Jurkat, Clone E6-1 (cell line): ENCODE measurements around the gene TEKTIP1.
"Not testable (repeated sequence)": the region's sequence is repeated elsewhere in the genome, so short reads cannot be mapped to it uniquely, and the experiment has no call there.

ENCODE experiments used
- DNase-seq: peaks from one replicate; pipeline ENCODE4 v3.0.0-alpha.2; 2011; ENCODE audit warnings: low read depth, low spot score
- H3K4me3 ChIP-seq: 2 replicates; pipeline ENCODE4 v1.5.1; 2011; ENCODE audit warnings: mild to moderate bottlenecking, low read length, control low read depth, moderate library complexity

Gene TEKTIP1

DNA sequence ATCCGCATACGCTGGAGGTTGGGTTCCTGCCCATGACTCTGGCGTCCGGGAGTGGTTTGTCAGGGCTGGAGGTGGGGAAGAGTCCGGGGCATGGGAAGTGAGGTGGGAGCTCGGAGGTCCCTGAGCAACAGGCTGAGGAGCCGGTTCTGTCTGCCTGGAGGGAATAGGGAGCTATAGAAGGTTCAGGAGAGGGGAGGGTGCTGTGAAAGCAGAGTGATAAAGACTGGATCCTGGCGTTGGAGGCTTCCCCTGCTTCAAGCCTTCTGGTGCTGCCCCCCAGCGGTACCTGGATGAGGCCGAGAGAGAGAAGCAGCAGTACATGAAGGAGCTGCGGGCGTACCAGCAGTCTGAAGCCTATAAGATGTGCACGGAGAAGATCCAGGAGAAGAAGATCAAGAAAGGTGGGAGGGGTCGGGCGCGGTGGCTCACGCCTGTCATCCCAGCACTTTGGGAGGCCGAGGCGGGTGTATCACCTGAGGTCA, 36.3 kb downstream of the TEKTIP1 start:
- no peak overlapping the region for H3K4me3 ChIP-seq
- DNase-seq, result peak; percentile 44

DNA sequence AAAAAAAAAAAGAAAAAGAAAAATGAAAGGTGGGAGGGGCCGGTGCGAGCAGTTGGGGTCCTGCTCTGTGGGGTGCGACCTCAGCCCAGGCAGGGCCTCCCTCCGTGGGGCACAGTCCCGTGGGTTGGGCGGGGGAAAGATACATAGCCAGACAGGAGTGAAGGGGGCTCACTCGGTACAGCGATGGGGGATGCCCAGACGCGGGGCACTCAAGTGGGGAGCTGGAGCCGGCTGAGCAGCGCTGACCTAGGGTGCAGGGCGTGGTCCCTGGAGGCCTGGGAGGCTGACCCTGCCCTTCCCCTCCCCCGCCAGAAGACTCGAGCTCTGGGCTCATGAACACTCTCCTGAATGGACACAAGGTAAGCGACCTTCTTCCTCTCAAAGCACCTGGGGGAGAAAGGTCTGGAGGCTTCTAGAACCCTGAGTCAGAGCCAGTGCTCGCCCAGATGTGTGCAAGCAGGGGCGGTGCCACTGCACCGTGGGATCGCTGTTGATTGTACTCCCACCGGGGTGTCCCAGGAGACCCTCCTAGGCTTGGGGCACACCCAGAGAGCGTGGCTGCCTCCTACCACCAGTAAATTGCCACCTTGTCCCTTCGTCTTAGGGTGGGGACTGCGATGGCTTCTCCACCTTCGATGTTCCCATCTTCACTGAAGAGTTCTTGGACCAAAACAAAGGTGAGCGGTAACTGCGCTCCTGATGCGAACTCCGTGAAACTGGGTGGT, 37.1 kb downstream of the TEKTIP1 start:
- no peak overlapping the region for H3K4me3 ChIP-seq
- DNase-seq, result no peak

- no peak for DNase-seq
- H3K4me3 ChIP-seq, result no peak overlapping the region
Observed at GRCh38 chr19:3576696-3577443, 37.9 kb downstream of the TEKTIP1 start.

DNA sequence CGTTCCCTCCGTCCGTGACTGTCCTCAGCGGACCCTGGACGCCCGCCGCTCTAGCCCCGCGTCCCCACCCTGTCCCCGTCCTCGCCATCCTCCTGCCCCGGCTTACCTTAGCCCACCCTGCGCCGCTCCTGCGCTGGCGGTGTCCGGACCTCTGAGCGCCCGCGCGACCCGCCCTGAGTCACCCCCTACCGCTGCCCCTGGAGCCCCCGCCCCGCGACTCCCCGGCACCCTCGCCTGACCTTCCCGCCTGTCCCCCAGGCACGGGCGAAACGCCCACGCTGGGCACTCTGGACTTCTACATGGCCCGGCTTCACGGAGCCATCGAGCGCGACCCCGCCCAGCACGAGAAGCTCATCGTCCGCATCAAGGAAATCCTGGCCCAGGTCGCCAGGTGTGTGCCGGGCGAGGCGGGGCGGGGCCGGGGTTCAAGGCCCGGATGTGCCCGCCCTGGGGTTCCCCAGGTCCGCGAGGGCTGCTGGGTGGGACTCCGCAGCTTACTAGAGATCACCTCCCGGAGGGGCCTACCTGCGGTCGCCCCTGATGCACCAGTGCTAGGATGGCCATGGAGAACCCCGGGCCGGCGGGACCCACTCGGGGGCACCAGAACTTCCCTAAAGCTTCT, 38.9 kb downstream of the TEKTIP1 start:
- no peak for DNase-seq
- no peak overlapping the region for H3K4me3 ChIP-seq

DNA sequence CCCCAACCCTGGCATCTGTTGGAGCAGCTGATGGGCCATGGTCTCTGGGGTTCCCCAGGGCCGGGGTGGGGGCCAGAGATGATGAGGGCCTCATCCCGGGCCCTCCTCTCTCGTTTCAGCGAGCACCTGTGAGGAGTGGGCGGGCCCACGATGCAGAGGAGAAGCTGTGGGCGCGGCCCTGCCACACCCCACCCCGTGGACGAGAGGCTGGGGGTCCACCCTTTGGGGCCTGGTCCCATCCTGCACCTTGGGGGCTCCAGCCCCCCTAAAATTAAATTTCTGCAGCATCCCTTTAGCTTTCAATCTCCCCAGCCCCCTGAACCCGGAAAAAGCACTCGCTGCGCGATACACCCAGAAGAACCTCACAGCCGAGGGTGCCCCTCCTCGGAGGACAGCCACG, 39.4 kb downstream of the TEKTIP1 start:
- H3K4me3 ChIP-seq, result no peak overlapping the region
- DNase-seq, result no peak

GRCh38 chr19:3580156-3580934, 41.4 kb downstream of the TEKTIP1 start:
- no peak overlapping the region for H3K4me3 ChIP-seq
- no peak for DNase-seq

DNA sequence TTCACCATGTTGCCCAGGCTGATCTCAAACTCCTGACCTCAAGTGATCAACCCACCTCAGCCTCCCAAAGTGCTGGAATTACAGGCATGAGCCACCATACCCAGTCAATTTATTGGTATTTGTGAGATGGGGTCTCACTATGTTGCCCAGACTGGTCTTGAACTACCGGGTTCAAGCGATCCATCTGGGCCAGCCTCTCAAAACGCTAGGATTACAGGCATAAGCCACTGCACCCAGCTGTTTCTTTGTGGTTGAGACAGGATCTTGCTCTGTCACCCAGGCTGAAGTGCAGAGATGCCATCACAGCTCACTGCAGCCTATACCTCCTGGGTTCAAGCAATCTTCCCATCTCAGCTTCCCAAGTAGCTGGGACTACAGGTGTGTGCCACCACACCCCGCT, 42.8 kb downstream of the TEKTIP1 start:
- H3K4me3 ChIP-seq, DNase-seq: not testable (repeated sequence)

DNA sequence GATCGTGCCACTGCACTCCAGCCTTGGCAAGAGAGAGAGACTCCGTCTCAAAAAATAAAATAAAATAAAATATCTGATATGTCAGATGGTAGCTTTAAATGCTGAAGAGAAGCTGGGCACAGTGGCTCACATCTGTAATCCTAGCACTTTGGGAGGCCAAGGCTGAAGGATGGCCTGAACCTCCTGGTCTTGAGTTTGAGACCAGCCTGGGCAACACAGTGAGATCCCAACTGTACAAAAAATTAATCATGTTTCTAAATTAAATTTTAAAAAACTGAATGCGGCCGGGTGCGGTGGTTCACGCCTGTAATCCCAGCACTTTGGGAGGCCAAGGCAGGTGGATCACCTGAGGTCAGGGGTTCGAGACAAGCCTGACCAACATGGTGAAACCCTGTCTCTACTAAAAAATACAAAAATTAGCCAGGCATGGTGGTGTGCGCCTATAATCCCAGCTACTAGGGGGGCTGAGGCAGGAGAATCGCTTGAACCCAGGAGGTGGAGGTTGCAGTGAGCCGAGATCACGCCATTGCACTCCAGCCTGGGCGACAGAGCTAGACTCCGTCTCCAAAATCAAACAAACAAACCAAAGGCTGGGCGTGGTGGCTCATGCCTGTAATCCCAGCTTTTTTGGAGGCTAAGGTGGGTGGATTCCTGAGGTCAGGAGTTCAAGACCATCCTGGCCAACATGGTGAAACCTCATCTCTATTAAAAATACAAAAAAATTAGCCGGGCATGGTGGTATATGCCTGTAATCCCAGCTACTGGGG, 45.2 kb downstream of the TEKTIP1 start:
- H3K4me3 ChIP-seq, DNase-seq: not testable (repeated sequence)

GRCh38 chr19:3585301-3586126, 46.5 kb downstream of the TEKTIP1 start, which contains the start of gene GIPC3:
Gene GIPC3 (plus strand): TSS chr19:3585478. CDS start chr19:3585598, 120 bp downstream.
- DNase-seq, result no peak
- peak within 1 kb of the TSS; percentile 32 for H3K4me3 ChIP-seq

- peak overlapping the region; percentile 32 for H3K4me3 ChIP-seq
- DNase-seq, result no peak
Observed at GRCh38 chr19:3586127-3586626, 47.2 kb downstream of the TEKTIP1 start.

DNA sequence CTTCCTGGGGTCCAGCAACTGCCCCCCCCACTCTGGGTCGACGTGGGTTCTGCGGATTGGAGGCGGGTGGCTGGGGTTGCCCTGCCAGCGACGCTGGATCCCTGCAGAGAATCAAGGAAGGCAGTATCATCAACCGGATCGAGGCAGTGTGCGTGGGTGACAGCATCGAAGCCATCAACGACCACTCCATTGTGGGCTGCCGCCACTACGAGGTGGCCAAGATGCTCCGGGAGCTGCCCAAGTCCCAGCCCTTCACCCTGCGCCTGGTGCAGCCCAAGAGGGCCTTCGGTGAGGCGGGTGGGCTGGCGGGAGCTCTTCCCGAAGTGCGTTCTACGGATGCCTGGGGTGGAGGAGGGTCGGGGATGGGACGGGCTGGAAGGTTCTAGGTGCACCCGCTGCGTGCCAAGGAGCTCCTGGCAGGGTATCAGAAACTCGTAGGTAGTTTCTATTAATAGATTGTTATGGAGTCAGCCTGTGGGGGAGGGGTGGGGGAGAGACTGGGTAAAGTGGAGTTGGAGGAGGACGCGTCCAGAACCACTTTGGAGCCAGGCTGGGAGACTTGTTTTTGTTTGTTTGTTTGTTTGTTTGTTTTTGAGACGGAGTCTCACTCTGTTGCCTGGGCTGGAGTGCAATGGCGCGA, 47.9 kb downstream of the TEKTIP1 start:
- no peak for DNase-seq
- H3K4me3 ChIP-seq, result no peak overlapping the region

GRCh38 chr19:3589439-3589838, 50.5 kb downstream of the TEKTIP1 start:
- DNase-seq, result no peak

GRCh38 chr19:3589949-3590348, 51.0 kb downstream of the TEKTIP1 start:
- no peak overlapping the region for H3K4me3 ChIP-seq
- no peak for DNase-seq

More at GRCh38 chr19:3589439-3589838, 50.5 kb downstream of the TEKTIP1 start:
- H3K4me3 ChIP-seq, result no peak overlapping the region

DNA sequence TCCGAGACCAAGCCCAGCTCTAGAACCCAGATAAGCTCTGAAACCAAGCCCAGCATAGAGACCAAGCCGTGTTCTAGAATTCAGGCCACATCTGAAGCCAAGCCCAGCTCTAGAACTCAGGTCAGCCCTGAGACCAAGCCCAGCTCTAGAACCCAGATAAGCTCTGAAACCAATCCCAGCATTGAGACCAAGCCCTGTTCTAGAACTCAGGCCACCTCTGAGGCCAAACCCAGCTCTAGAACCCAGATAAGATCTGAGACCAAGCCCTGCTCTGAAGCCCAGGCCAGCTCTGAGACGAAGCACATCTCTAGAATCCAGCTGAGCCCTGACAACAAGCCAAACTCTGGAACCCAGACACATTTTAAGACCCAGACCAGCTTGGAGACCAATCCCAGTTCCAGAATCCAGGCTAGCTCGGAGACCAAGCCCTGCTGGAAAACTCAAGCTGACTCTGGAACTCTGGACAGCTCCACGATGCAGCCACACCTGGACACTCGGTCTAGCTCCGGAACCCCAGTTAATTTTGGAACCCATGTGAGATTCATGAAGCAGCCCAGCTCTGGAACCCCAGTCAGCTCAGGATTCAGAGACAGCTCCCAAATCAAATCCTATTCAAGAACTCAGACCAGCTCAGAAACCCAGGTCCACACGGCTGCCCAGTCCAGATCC, 52.2 kb downstream of the TEKTIP1 start:
- DNase-seq, result no peak
- H3K4me3 ChIP-seq, result no peak overlapping the region

GRCh38 chr19:3591876-3592613, 53.1 kb downstream of the TEKTIP1 start:
- no peak overlapping the region for H3K4me3 ChIP-seq
- no peak for DNase-seq

- DNase-seq, result no peak
- no peak overlapping the region for H3K4me3 ChIP-seq
Observed at GRCh38 chr19:3593156-3593555, 54.2 kb downstream of the TEKTIP1 start.
